ENCODE data around the gene CSRNP3. TPM values are rescaled to one million over a fixed set of nuclear protein-coding genes. Genes with fewer than 3 reads are reported as not detected.

Gene CSRNP3
- total RNA-seq, 4 donors from 2014 or later, result 0.37 to 11.1 (median 3.2) TPM

DNA sequence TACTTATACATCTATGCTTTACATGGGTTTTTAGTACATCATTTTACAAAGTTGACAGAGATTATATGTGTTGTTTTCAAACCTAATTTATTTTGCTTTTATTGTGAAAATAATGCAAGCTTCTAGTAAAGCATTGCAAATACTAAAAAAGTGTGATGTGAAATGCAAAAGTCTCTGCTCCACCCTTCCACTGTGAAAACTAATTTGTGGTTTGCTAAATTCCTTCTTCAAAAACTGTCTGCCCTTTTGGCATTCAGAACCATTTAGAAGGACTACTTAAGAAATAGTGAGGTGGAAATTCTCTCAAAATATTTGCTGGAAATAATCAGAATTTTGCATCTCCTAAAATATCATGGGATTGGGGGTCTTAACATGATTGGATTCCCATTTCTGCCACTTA lies 78.4 kb downstream of the CSRNP3 start:
- intact Hi-C loops (cut with DNase I; ENCODE audit: low total_unique reads) (no loop called here), in situ Hi-C loops (cut with MboI; ENCODE audit: low pct_ligation_motif_present in 1 of 4, low pct_unique_long_range_greater_than_20kb in 1 of 4, low sequenced_read_pairs in 3 of 4) (no loop called here)
- TF ChIP-seq POLR2A (IDR thresholded peaks at IDR 0.05), result no peak
- TF ChIP-seq EP300 (IDR thresholded peaks at IDR 0.05; ENCODE audit: low read depth), result no peak
- TF ChIP-seq, protein P1, sequence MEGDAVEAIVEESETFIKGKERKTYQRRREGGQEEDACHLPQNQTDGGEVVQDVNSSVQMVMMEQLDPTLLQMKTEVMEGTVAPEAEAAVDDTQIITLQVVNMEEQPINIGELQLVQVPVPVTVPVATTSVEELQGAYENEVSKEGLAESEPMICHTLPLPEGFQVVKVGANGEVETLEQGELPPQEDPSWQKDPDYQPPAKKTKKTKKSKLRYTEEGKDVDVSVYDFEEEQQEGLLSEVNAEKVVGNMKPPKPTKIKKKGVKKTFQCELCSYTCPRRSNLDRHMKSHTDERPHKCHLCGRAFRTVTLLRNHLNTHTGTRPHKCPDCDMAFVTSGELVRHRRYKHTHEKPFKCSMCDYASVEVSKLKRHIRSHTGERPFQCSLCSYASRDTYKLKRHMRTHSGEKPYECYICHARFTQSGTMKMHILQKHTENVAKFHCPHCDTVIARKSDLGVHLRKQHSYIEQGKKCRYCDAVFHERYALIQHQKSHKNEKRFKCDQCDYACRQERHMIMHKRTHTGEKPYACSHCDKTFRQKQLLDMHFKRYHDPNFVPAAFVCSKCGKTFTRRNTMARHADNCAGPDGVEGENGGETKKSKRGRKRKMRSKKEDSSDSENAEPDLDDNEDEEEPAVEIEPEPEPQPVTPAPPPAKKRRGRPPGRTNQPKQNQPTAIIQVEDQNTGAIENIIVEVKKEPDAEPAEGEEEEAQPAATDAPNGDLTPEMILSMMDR (IDR thresholded peaks at IDR 0.05), result no peak
- TF ChIP-seq POLR2AphosphoS5 (IDR thresholded peaks at IDR 0.05), result no peak
- no peaks in the 10 kb centered on the region for H3K27me3 ChIP-seq
- no peaks in the 10 kb centered on the region for H3K9me3 ChIP-seq
- H3K36me3 ChIP-seq, result no peaks in the 10 kb centered on the region
- H3K4me3 ChIP-seq, result no peak overlapping the region
- DNase-seq, result no peak
- H3K27ac ChIP-seq, result no peak overlapping the region
- no peaks in the 10 kb centered on the region for H3K4me1 ChIP-seq

GRCh38 chr2:165549619-165550018 lies 80.1 kb downstream of the CSRNP3 start:
- Histone ChIP-seq H3K4me1 (no peaks in the 10 kb centered on the region), H3K9me3 (no peaks in the 10 kb centered on the region), H3K27ac (no peak overlapping the region), H3K36me3 (no peaks in the 10 kb centered on the region), H3K4me3 (no peak overlapping the region), H3K27me3 (no peaks in the 10 kb centered on the region)
- 39 to 100% methylated on average over 1 of the region's 1 CpG for WGBS, 2 donors (ENCODE audit: low coverage in 1 of 2)
- intact Hi-C loops (cut with DNase I; ENCODE audit: low total_unique reads), result no loop called here
- in situ Hi-C loops (cut with MboI; ENCODE audit: low pct_ligation_motif_present in 1 of 4, low pct_unique_long_range_greater_than_20kb in 1 of 4, low sequenced_read_pairs in 3 of 4), result no loop called here
- DNase-seq, result no peak
- TF ChIP-seq, protein P1 (IDR thresholded peaks at IDR 0.05), result no peak
- TF ChIP-seq POLR2A (IDR thresholded peaks at IDR 0.05), result no peak
- no peak for TF ChIP-seq EP300 (IDR thresholded peaks at IDR 0.05; ENCODE audit: low read depth)
- no peak for TF ChIP-seq POLR2AphosphoS5 (IDR thresholded peaks at IDR 0.05)

GRCh38 chr2:165558832-165559231 lies 89.3 kb downstream of the CSRNP3 start:
- TF ChIP-seq POLR2A (IDR thresholded peaks at IDR 0.05), result no peak
- no peak for TF ChIP-seq EP300 (IDR thresholded peaks at IDR 0.05; ENCODE audit: low read depth)
- TF ChIP-seq, protein P1 (IDR thresholded peaks at IDR 0.05), result no peak
- no peak for TF ChIP-seq POLR2AphosphoS5 (IDR thresholded peaks at IDR 0.05)
- Histone ChIP-seq H3K4me3 (no peak overlapping the region), H3K27me3 (no peaks in the 10 kb centered on the region), H3K36me3 (no peaks in the 10 kb centered on the region), H3K9me3 (no peaks in the 10 kb centered on the region), H3K27ac (no peak overlapping the region), H3K4me1 (peaks cover 0 to 4% (median 0%) of the 10 kb centered on the region in 4 donors)
- intact Hi-C loops (cut with DNase I; ENCODE audit: low total_unique reads), result no loop called here
- in situ Hi-C loops (cut with MboI; ENCODE audit: low pct_ligation_motif_present in 1 of 4, low pct_unique_long_range_greater_than_20kb in 1 of 4, low sequenced_read_pairs in 3 of 4), result no loop called here
- WGBS, 2 donors (ENCODE audit: low coverage in 1 of 2), result 86 to 95% methylated on average over 2 of the region's 2 CpGs
- no peak for DNase-seq

DNA sequence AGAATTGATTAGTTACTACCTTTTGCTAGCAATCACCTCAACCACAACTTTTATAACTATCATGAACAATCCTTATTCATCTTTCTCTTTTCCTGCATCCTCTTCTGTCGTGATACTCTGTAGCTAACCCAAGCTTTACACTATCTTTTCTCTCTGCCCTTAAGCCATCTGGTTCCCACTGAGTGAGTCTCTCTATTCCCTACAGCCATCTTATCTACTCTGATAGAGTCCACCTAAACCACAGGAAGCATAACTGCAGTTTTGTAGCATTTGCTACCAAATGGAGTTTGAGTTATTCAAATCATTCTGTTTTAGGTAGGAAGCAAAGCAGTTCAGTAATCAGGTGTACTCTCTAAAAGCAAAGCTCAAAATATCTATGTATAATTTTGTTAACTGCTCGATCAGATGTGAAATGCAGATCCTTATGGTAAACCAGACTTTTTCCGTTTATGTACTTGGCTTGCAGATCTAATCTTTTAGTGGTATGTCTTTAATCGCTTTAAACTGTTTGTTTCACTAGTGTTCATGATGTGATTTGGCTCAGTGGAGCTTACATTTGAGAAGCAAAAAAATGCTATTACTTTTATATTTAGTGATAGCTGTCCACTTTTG lies 91.0 kb downstream of the CSRNP3 start:
- in situ Hi-C loops (cut with MboI; ENCODE audit: low pct_ligation_motif_present in 1 of 4, low pct_unique_long_range_greater_than_20kb in 1 of 4, low sequenced_read_pairs in 3 of 4), result no loop called here
- TF ChIP-seq POLR2AphosphoS5 (IDR thresholded peaks at IDR 0.05) (no peak), POLR2A (IDR thresholded peaks at IDR 0.05) (no peak)
- TF ChIP-seq, protein P1 (IDR thresholded peaks at IDR 0.05), result no peak
- Histone ChIP-seq H3K27ac (no peak overlapping the region), H3K4me1 (peaks cover 0 to 4% (median 0%) of the 10 kb centered on the region in 4 donors), H3K9me3 (no peaks in the 10 kb centered on the region), H3K27me3 (no peaks in the 10 kb centered on the region), H3K4me3 (no peak overlapping the region), H3K36me3 (no peaks in the 10 kb centered on the region)
- DNase-seq, result no peak
- intact Hi-C loops (cut with DNase I; ENCODE audit: low total_unique reads), result no loop called here
- WGBS, 2 donors (ENCODE audit: low coverage in 1 of 2), result 83 to 94% methylated on average over 4 of the region's 4 CpGs
